ENCODE measurements around the gene TMEM114.

DNA sequence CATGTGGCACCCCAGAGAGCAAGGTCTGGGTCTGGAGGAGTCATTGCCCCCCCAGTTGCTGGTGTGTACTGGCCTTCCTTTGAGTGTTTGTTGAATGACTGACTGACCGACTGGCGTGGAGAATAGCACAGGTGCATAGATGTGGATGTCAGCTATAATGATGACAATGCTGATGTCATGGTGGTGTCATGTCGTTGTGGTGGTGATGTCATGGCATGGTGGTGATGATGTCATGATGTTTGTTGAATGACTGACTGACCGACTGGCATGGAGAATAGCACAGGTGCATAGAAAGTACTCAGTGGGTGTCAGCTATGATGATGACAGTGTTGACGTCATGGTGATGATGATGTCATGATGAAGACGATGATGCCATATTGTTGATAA, 22.1 kb downstream of the TMEM114 start:
- TF ChIP-seq, protein P1, sequence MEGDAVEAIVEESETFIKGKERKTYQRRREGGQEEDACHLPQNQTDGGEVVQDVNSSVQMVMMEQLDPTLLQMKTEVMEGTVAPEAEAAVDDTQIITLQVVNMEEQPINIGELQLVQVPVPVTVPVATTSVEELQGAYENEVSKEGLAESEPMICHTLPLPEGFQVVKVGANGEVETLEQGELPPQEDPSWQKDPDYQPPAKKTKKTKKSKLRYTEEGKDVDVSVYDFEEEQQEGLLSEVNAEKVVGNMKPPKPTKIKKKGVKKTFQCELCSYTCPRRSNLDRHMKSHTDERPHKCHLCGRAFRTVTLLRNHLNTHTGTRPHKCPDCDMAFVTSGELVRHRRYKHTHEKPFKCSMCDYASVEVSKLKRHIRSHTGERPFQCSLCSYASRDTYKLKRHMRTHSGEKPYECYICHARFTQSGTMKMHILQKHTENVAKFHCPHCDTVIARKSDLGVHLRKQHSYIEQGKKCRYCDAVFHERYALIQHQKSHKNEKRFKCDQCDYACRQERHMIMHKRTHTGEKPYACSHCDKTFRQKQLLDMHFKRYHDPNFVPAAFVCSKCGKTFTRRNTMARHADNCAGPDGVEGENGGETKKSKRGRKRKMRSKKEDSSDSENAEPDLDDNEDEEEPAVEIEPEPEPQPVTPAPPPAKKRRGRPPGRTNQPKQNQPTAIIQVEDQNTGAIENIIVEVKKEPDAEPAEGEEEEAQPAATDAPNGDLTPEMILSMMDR (IDR thresholded peaks at IDR 0.05; ENCODE audit: insufficient read depth, low read length, poor library complexity, severe bottlenecking) = no peak
- TF ChIP-seq EZH2phosphoT487 (conservative IDR thresholded peaks at IDR 0.05; ENCODE audit: low read length) = no peak
